HuH-7.5 (cell line): Measurements from ENCODE around the gene LIPK.
A peak's percentile ranks its signal among the peaks of the same experiment; 100 is the strongest.
"Not testable (repeated sequence)": the region's sequence is repeated elsewhere in the genome, so short reads cannot be mapped to it uniquely, and the experiment has no call there.

Experiments
- DNase-seq: peaks from one replicate; pipeline ENCODE4 v3.0.0; 2011; ENCODE audit warnings: low spot score

LIPK gene

GRCh38 chr10:88705958-88706357, at the start of gene LIPK:
Gene LIPK, plus strand, starts transcription at chr10:88706249. Its CDS starts 18,295 bp downstream, at chr10:88724544.
- DNase-seq, result no peak

GRCh38 chr10:88657901-88658300, 48.1 kb upstream of the LIPK start:
- no peak for DNase-seq

- DNase-seq, result no peak
These were observed 46.1 kb upstream of the LIPK start for GRCh38 chr10:88659725-88660597.

- no peak for DNase-seq
These were observed 45.5 kb upstream of the LIPK start for GRCh38 chr10:88660598-88660884.

GRCh38 chr10:88661018-88661417, 45.0 kb upstream of the LIPK start:
- DNase-seq, result no peak

- DNase-seq, result no peak
These were observed 44.5 kb upstream of the LIPK start for GRCh38 chr10:88661577-88661976.

GRCh38 chr10:88663153-88663552, 42.9 kb upstream of the LIPK start:
- not testable (repeated sequence) for DNase-seq

- DNase-seq, result no peak
These were observed 41.9 kb upstream of the LIPK start, which contains the start of gene LIPF for GRCh38 chr10:88664142-88664541. Gene LIPF, plus strand, starts transcription at chr10:88664442. Its CDS starts 2,856 bp downstream, at chr10:88667298.

GRCh38 chr10:88668465-88668864, 37.6 kb upstream of the LIPK start:
- DNase-seq, result no peak

- DNase-seq, result no peak
These were observed 35.6 kb upstream of the LIPK start for GRCh38 chr10:88670497-88670896.

- DNase-seq, result no peak
These were observed 34.0 kb upstream of the LIPK start for GRCh38 chr10:88672041-88672440.

GRCh38 chr10:88676283-88677060, 29.6 kb upstream of the LIPK start:
- peak; percentile 4 for DNase-seq

- no peak for DNase-seq
These were observed 25.1 kb upstream of the LIPK start for GRCh38 chr10:88680958-88681357.

- DNase-seq, result no peak
These were observed 23.6 kb upstream of the LIPK start for GRCh38 chr10:88682491-88682890.

- no peak for DNase-seq
These were observed 18.1 kb upstream of the LIPK start for GRCh38 chr10:88687853-88688467.

GRCh38 chr10:88689366-88689765, 16.7 kb upstream of the LIPK start:
- DNase-seq, result no peak

- no peak for DNase-seq
These were observed 12.5 kb upstream of the LIPK start for GRCh38 chr10:88693392-88694020.

GRCh38 chr10:88702848-88703597, 3.0 kb upstream of the LIPK start:
- peak; percentile 5 for DNase-seq

- DNase-seq, result no peak
These were observed 1.5 kb downstream of the LIPK start for GRCh38 chr10:88707429-88708155.

- DNase-seq, result not testable (repeated sequence)
These were observed 3.3 kb downstream of the LIPK start for GRCh38 chr10:88709361-88709760.

GRCh38 chr10:88715517-88715916, 9.5 kb downstream of the LIPK start:
- DNase-seq, result no peak
